H9 (cell line): Measurements from ENCODE around the gene PDGFRB. TPM values are rescaled to one million over a fixed set of nuclear protein-coding genes. Genes with fewer than 3 reads are reported as not detected.

Source experiments
- DNase-seq: peaks from one replicate; pipeline ENCODE4 v3.0.0-alpha.2; 2017
- H2AFZ ChIP-seq: one replicate; pipeline ENCODE4 v1.6.1; 2013; ENCODE audit warnings: mild to moderate bottlenecking, low read length, control low read depth, moderate library complexity
- H2AK5ac ChIP-seq: 2 replicates; pipeline ENCODE4 v1.6.1; 2013; ENCODE audit warnings: low read length, control low read depth, mixed read lengths; ENCODE audit not compliant: insufficient read length
- H2BK120ac ChIP-seq: one replicate; pipeline ENCODE4 v1.6.1; 2013; ENCODE audit warnings: low read depth, mild to moderate bottlenecking, low read length, control low read depth, inconsistent platforms; ENCODE audit not compliant: poor library complexity, severe bottlenecking
- H2BK12ac ChIP-seq: 2 replicates; pipeline ENCODE4 v1.6.1; 2013; ENCODE audit warnings: low read length, control low read depth, mixed read lengths, low read depth; ENCODE audit not compliant: insufficient read length
- H2BK15ac ChIP-seq: 2 replicates; pipeline ENCODE4 v1.6.1; 2013; ENCODE audit warnings: low read depth, low read length, control low read depth
- H2BK20ac ChIP-seq: one replicate; pipeline ENCODE4 v1.6.1; 2013; ENCODE audit warnings: low read depth, mild to moderate bottlenecking, low read length, control low read depth, inconsistent platforms; ENCODE audit not compliant: poor library complexity, severe bottlenecking
- H2BK5ac ChIP-seq: 2 replicates; pipeline ENCODE4 v1.6.1; 2013; ENCODE audit warnings: low read length, control low read depth, mixed read lengths; ENCODE audit not compliant: insufficient read length
- H3K14ac ChIP-seq: 2 replicates; pipeline ENCODE4 v1.6.1; 2013; ENCODE audit warnings: low read length, control low read depth; ENCODE audit not compliant: insufficient read depth
- H3K18ac ChIP-seq: 2 replicates; pipeline ENCODE4 v1.6.1; 2013; ENCODE audit warnings: low read depth, mild to moderate bottlenecking, mixed read lengths, low read length, control low read depth; ENCODE audit not compliant: insufficient read length
- H3K23ac ChIP-seq: 2 replicates; pipeline ENCODE4 v1.6.1; 2013; ENCODE audit warnings: low read length, control low read depth, mixed read lengths, low read depth; ENCODE audit not compliant: insufficient read length
- H3K23me2 ChIP-seq: 2 replicates; pipeline ENCODE4 v1.6.1; 2013; ENCODE audit warnings: low read depth, mild to moderate bottlenecking, mixed read lengths, low read length, control low read depth; ENCODE audit not compliant: insufficient read length, poor library complexity, severe bottlenecking
- H3K27ac ChIP-seq: 2 replicates; pipeline ENCODE4 v1.5.1; 2013; ENCODE audit warnings: low read length, control low read depth, mixed read lengths, low read depth; ENCODE audit not compliant: insufficient read length
- H3K27me3 ChIP-seq: 2 replicates; pipeline ENCODE4 v1.6.1; 2013; ENCODE audit warnings: low read length, control low read depth, inconsistent platforms; ENCODE audit not compliant: insufficient read depth
- H3K4ac ChIP-seq: 2 replicates; pipeline ENCODE4 v1.6.1; 2013; ENCODE audit warnings: low read depth, mild to moderate bottlenecking, control low read depth, inconsistent platforms, low read length, moderate library complexity
- H3K4me1 ChIP-seq: 2 replicates; pipeline ENCODE4 v1.6.1; 2013; ENCODE audit warnings: low read length, control low read depth, inconsistent platforms; ENCODE audit not compliant: insufficient read depth
- H3K4me2 ChIP-seq: 2 replicates; pipeline ENCODE4 v1.6.1; 2013; ENCODE audit warnings: low read length, control low read depth, mixed read lengths; ENCODE audit not compliant: insufficient read length, insufficient read depth
- H3K56ac ChIP-seq: 2 replicates; pipeline ENCODE4 v1.6.1; 2013; ENCODE audit warnings: low read depth, mild to moderate bottlenecking, mixed read lengths, low read length, control low read depth; ENCODE audit not compliant: insufficient read length
- H3K79me1 ChIP-seq: 2 replicates; pipeline ENCODE4 v1.6.1; 2013; ENCODE audit warnings: low read depth, mild to moderate bottlenecking, moderate library complexity, low read length, control low read depth, inconsistent platforms; ENCODE audit not compliant: insufficient read depth, poor library complexity, severe bottlenecking
- H3K79me2 ChIP-seq: 2 replicates; pipeline ENCODE4 v1.6.1; 2013; ENCODE audit warnings: low read length, control low read depth, inconsistent platforms; ENCODE audit not compliant: insufficient read depth
- H3K9ac ChIP-seq: 2 replicates; pipeline ENCODE4 v1.6.1; 2013; ENCODE audit warnings: low read length, control low read depth, mixed read lengths; ENCODE audit not compliant: insufficient read length; ENCODE audit errors: extremely low read depth
- H3K9me3 ChIP-seq: one replicate; pipeline ENCODE4 v1.6.1; 2013; ENCODE audit warnings: low read depth, low read length, inconsistent platforms; ENCODE audit not compliant: control insufficient read depth
- H3T11ph ChIP-seq: one replicate; pipeline ENCODE4 v1.6.1; 2013; ENCODE audit warnings: mild to moderate bottlenecking, low read length, control low read depth, inconsistent platforms
- H4K20me1 ChIP-seq: one replicate; pipeline ENCODE4 v1.6.1; 2013; ENCODE audit not compliant: control insufficient read depth, insufficient read length, insufficient read depth
- H4K5ac ChIP-seq: 2 replicates; pipeline ENCODE4 v1.6.1; 2013; ENCODE audit warnings: low read depth, mild to moderate bottlenecking, mixed read lengths, low read length, control low read depth; ENCODE audit not compliant: insufficient read length
- H4K8ac ChIP-seq: replicated peaks from 2 replicates; pipeline ENCODE4 v1.6.1; 2013; ENCODE audit warnings: low read length, control low read depth, mixed read lengths, low read depth; ENCODE audit not compliant: insufficient read length
- H4K91ac ChIP-seq: 2 replicates; pipeline ENCODE4 v1.6.1; 2013; ENCODE audit warnings: low read depth, mild to moderate bottlenecking, moderate library complexity, mixed read lengths, low read length, control low read depth; ENCODE audit not compliant: insufficient read length
- H3K27ac Mint-ChIP-seq, 3 experiments: 2 replicates in 2 of 3; 3 replicates in 1 of 3; pipeline ENCODE4 v1.8.0; 2020 to 2021; ENCODE audit warnings: mixed read lengths in 3 of 3, mild to moderate bottlenecking in 1 of 3, moderate library complexity in 1 of 3
- H3K27me3 Mint-ChIP-seq: 2 replicates; pipeline ENCODE4 v1.8.0; 2021; ENCODE audit warnings: low read depth, mild to moderate bottlenecking, moderate library complexity, mixed read lengths
- H3K36me3 Mint-ChIP-seq, 3 experiments: 2 replicates in 2 of 3; 3 replicates in 1 of 3; pipeline ENCODE4 v1.8.0; 2020 to 2021; ENCODE audit warnings: low read depth in 3 of 3, mixed read lengths in 3 of 3; ENCODE audit not compliant: insufficient read depth in 1 of 3
- H3K4me1 Mint-ChIP-seq, 2 experiments: 2 replicates each; pipeline ENCODE4 v1.8.0; 2020; ENCODE audit warnings: mixed read lengths in 2 of 2
- H3K4me3 Mint-ChIP-seq, 2 experiments: 2 replicates in 1 of 2; 3 replicates in 1 of 2; pipeline ENCODE4 v1.8.0; 2020 to 2021; ENCODE audit warnings: mild to moderate bottlenecking in 2 of 2, mixed read lengths in 2 of 2, moderate library complexity in 1 of 2
- H3K9me3 Mint-ChIP-seq, 2 experiments: 2 replicates in 1 of 2; 3 replicates in 1 of 2; pipeline ENCODE4 v1.8.0; 2020; ENCODE audit warnings: mild to moderate bottlenecking in 2 of 2, mixed read lengths in 2 of 2, moderate library complexity in 1 of 2
- WGBS: extraction: QIAGEN DNeasy Blood & Tissue Kit; methylation state at CpG from one replicate; pipeline ENCODE4 v1.1.7; 2013; ENCODE audit warnings: missing lambda C conversion rate, low lambda C conversion rate, mixed read lengths; ENCODE audit not compliant: insufficient read length; ENCODE audit errors: extremely low coverage; 5-methylcytosine and 5-hydroxymethylcytosine counted together
- total RNA-seq: library from RNA; stranded (reverse); gene quantifications from 2 replicates; pipeline ENCODE4 v1.2.1, GENCODE V29; 2021
- TF ChIP-seq, protein P1 (sequence below): fragments of 200-600 bp; sonication (generic); conservative IDR thresholded peaks from 3 replicates; pipeline ENCODE4 v1.8.0; 2021; ENCODE audit warnings: antibody characterized with exemption, mild to moderate bottlenecking

The PDGFRB gene
- total RNA-seq, 1 experiment from 2014 or later = 2.2 TPM

DNA sequence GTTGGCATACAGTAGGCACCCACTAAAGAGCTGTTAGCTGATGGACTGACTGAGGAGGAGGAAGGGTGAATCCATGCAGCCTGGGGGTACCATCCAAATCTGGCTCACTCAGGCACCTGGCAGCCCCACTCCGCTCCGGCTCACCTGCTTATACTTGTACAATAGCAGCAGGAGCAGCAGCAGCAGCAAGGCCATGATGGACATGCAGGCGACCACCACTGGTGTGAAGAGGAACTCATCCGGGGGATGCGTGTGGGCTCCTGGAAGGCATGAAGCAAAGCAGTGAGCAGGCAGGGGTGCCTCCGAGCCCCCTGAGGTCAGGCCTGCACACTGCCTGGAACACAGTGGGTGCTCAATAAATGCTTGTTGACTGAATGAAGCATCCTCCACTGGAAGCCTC lies 87.6 kb downstream of the PDGFRB start:
- H3K4ac ChIP-seq = no peak overlapping the region
- H3K9ac ChIP-seq = no peak overlapping the region
- no peak overlapping the region for H3K14ac ChIP-seq
- H3K4me1 ChIP-seq = no peaks in the 10 kb centered on the region
- no peaks in the 10 kb centered on the region for H4K20me1 ChIP-seq
- no peak overlapping the region for H3K4me2 ChIP-seq
- Mint-ChIP-seq H3K27me3 (peaks cover 18% of the 10 kb centered on the region), H3K4me1 (peaks cover 5 to 21% of the 10 kb centered on the region in 2 experiments; a peak in 3 of 4 replicates), H3K36me3 (no peaks in the 10 kb centered on the region), H3K27ac (no peak overlapping the region), H3K9me3 (no peaks in the 10 kb centered on the region; a peak in 1 of 5 replicates), H3K4me3 (no peak overlapping the region)
- H2AFZ ChIP-seq = no peak overlapping the region
- no peak overlapping the region for H4K8ac ChIP-seq
- no CpG with 5 or more reads among the region's 6 CpGs for WGBS
- no peak overlapping the region for H3K27ac ChIP-seq
- TF ChIP-seq, protein P1, sequence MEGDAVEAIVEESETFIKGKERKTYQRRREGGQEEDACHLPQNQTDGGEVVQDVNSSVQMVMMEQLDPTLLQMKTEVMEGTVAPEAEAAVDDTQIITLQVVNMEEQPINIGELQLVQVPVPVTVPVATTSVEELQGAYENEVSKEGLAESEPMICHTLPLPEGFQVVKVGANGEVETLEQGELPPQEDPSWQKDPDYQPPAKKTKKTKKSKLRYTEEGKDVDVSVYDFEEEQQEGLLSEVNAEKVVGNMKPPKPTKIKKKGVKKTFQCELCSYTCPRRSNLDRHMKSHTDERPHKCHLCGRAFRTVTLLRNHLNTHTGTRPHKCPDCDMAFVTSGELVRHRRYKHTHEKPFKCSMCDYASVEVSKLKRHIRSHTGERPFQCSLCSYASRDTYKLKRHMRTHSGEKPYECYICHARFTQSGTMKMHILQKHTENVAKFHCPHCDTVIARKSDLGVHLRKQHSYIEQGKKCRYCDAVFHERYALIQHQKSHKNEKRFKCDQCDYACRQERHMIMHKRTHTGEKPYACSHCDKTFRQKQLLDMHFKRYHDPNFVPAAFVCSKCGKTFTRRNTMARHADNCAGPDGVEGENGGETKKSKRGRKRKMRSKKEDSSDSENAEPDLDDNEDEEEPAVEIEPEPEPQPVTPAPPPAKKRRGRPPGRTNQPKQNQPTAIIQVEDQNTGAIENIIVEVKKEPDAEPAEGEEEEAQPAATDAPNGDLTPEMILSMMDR = no peak
- H3T11ph ChIP-seq = no peak overlapping the region
- no peak overlapping the region for H2BK12ac ChIP-seq
- H3K27me3 ChIP-seq = no peaks in the 10 kb centered on the region
- no peak overlapping the region for H2AK5ac ChIP-seq
- H2BK120ac ChIP-seq = no peak overlapping the region
- H2BK15ac ChIP-seq = no peak overlapping the region
- H4K5ac ChIP-seq = no peak overlapping the region
- no peak for DNase-seq
- no peaks in the 10 kb centered on the region for H3K79me2 ChIP-seq
- H3K18ac ChIP-seq = no peak overlapping the region
- H2BK5ac ChIP-seq = no peak overlapping the region
- H2BK20ac ChIP-seq = no peak overlapping the region
- no peaks in the 10 kb centered on the region for H3K23me2 ChIP-seq
- no peak overlapping the region for H3K23ac ChIP-seq
- no peak overlapping the region for H4K91ac ChIP-seq
- H3K56ac ChIP-seq = no peak overlapping the region
- no peaks in the 10 kb centered on the region for H3K9me3 ChIP-seq
- no peaks in the 10 kb centered on the region for H3K79me1 ChIP-seq
